H9 (cell line): ENCODE results near the gene APLP2. TPM values are rescaled to one million over a fixed set of nuclear protein-coding genes. Genes with fewer than 3 reads are reported as not detected.

Experiments used
- DNase-seq: peaks from one replicate; pipeline ENCODE4 v3.0.0-alpha.2; 2017
- H2AFZ ChIP-seq: one replicate; pipeline ENCODE4 v1.6.1; 2013; ENCODE audit warnings: mild to moderate bottlenecking, low read length, control low read depth, moderate library complexity
- H2AK5ac ChIP-seq: 2 replicates; pipeline ENCODE4 v1.6.1; 2013; ENCODE audit warnings: low read length, control low read depth, mixed read lengths; ENCODE audit not compliant: insufficient read length
- H2BK120ac ChIP-seq: one replicate; pipeline ENCODE4 v1.6.1; 2013; ENCODE audit warnings: low read depth, mild to moderate bottlenecking, low read length, control low read depth, inconsistent platforms; ENCODE audit not compliant: poor library complexity, severe bottlenecking
- H2BK12ac ChIP-seq: 2 replicates; pipeline ENCODE4 v1.6.1; 2013; ENCODE audit warnings: low read length, control low read depth, mixed read lengths, low read depth; ENCODE audit not compliant: insufficient read length
- H2BK15ac ChIP-seq: 2 replicates; pipeline ENCODE4 v1.6.1; 2013; ENCODE audit warnings: low read depth, low read length, control low read depth
- H2BK20ac ChIP-seq: one replicate; pipeline ENCODE4 v1.6.1; 2013; ENCODE audit warnings: low read depth, mild to moderate bottlenecking, low read length, control low read depth, inconsistent platforms; ENCODE audit not compliant: poor library complexity, severe bottlenecking
- H2BK5ac ChIP-seq: 2 replicates; pipeline ENCODE4 v1.6.1; 2013; ENCODE audit warnings: low read length, control low read depth, mixed read lengths; ENCODE audit not compliant: insufficient read length
- H3K14ac ChIP-seq: 2 replicates; pipeline ENCODE4 v1.6.1; 2013; ENCODE audit warnings: low read length, control low read depth; ENCODE audit not compliant: insufficient read depth
- H3K18ac ChIP-seq: 2 replicates; pipeline ENCODE4 v1.6.1; 2013; ENCODE audit warnings: low read depth, mild to moderate bottlenecking, mixed read lengths, low read length, control low read depth; ENCODE audit not compliant: insufficient read length
- H3K23ac ChIP-seq: 2 replicates; pipeline ENCODE4 v1.6.1; 2013; ENCODE audit warnings: low read length, control low read depth, mixed read lengths, low read depth; ENCODE audit not compliant: insufficient read length
- H3K23me2 ChIP-seq: 2 replicates; pipeline ENCODE4 v1.6.1; 2013; ENCODE audit warnings: low read depth, mild to moderate bottlenecking, mixed read lengths, low read length, control low read depth; ENCODE audit not compliant: insufficient read length, poor library complexity, severe bottlenecking
- H3K27ac ChIP-seq: 2 replicates; pipeline ENCODE4 v1.5.1; 2013; ENCODE audit warnings: low read length, control low read depth, mixed read lengths, low read depth; ENCODE audit not compliant: insufficient read length
- H3K27me3 ChIP-seq: 2 replicates; pipeline ENCODE4 v1.6.1; 2013; ENCODE audit warnings: low read length, control low read depth, inconsistent platforms; ENCODE audit not compliant: insufficient read depth
- H3K4ac ChIP-seq: 2 replicates; pipeline ENCODE4 v1.6.1; 2013; ENCODE audit warnings: low read depth, mild to moderate bottlenecking, control low read depth, inconsistent platforms, low read length, moderate library complexity
- H3K4me1 ChIP-seq: 2 replicates; pipeline ENCODE4 v1.6.1; 2013; ENCODE audit warnings: low read length, control low read depth, inconsistent platforms; ENCODE audit not compliant: insufficient read depth
- H3K4me2 ChIP-seq: 2 replicates; pipeline ENCODE4 v1.6.1; 2013; ENCODE audit warnings: low read length, control low read depth, mixed read lengths; ENCODE audit not compliant: insufficient read length, insufficient read depth
- H3K56ac ChIP-seq: 2 replicates; pipeline ENCODE4 v1.6.1; 2013; ENCODE audit warnings: low read depth, mild to moderate bottlenecking, mixed read lengths, low read length, control low read depth; ENCODE audit not compliant: insufficient read length
- H3K79me1 ChIP-seq: 2 replicates; pipeline ENCODE4 v1.6.1; 2013; ENCODE audit warnings: low read depth, mild to moderate bottlenecking, moderate library complexity, low read length, control low read depth, inconsistent platforms; ENCODE audit not compliant: insufficient read depth, poor library complexity, severe bottlenecking
- H3K79me2 ChIP-seq: 2 replicates; pipeline ENCODE4 v1.6.1; 2013; ENCODE audit warnings: low read length, control low read depth, inconsistent platforms; ENCODE audit not compliant: insufficient read depth
- H3K9ac ChIP-seq: 2 replicates; pipeline ENCODE4 v1.6.1; 2013; ENCODE audit warnings: low read length, control low read depth, mixed read lengths; ENCODE audit not compliant: insufficient read length; ENCODE audit errors: extremely low read depth
- H3K9me3 ChIP-seq: one replicate; pipeline ENCODE4 v1.6.1; 2013; ENCODE audit warnings: low read depth, low read length, inconsistent platforms; ENCODE audit not compliant: control insufficient read depth
- H3T11ph ChIP-seq: one replicate; pipeline ENCODE4 v1.6.1; 2013; ENCODE audit warnings: mild to moderate bottlenecking, low read length, control low read depth, inconsistent platforms
- H4K20me1 ChIP-seq: one replicate; pipeline ENCODE4 v1.6.1; 2013; ENCODE audit not compliant: control insufficient read depth, insufficient read length, insufficient read depth
- H4K5ac ChIP-seq: 2 replicates; pipeline ENCODE4 v1.6.1; 2013; ENCODE audit warnings: low read depth, mild to moderate bottlenecking, mixed read lengths, low read length, control low read depth; ENCODE audit not compliant: insufficient read length
- H4K8ac ChIP-seq: replicated peaks from 2 replicates; pipeline ENCODE4 v1.6.1; 2013; ENCODE audit warnings: low read length, control low read depth, mixed read lengths, low read depth; ENCODE audit not compliant: insufficient read length
- H4K91ac ChIP-seq: 2 replicates; pipeline ENCODE4 v1.6.1; 2013; ENCODE audit warnings: low read depth, mild to moderate bottlenecking, moderate library complexity, mixed read lengths, low read length, control low read depth; ENCODE audit not compliant: insufficient read length
- H3K27ac Mint-ChIP-seq, 3 experiments: 2 replicates in 2 of 3; 3 replicates in 1 of 3; pipeline ENCODE4 v1.8.0; 2020 to 2021; ENCODE audit warnings: mixed read lengths in 3 of 3, mild to moderate bottlenecking in 1 of 3, moderate library complexity in 1 of 3
- H3K27me3 Mint-ChIP-seq: 2 replicates; pipeline ENCODE4 v1.8.0; 2021; ENCODE audit warnings: low read depth, mild to moderate bottlenecking, moderate library complexity, mixed read lengths
- H3K36me3 Mint-ChIP-seq, 3 experiments: 2 replicates in 2 of 3; 3 replicates in 1 of 3; pipeline ENCODE4 v1.8.0; 2020 to 2021; ENCODE audit warnings: low read depth in 3 of 3, mixed read lengths in 3 of 3; ENCODE audit not compliant: insufficient read depth in 1 of 3
- H3K4me1 Mint-ChIP-seq, 2 experiments: 2 replicates each; pipeline ENCODE4 v1.8.0; 2020; ENCODE audit warnings: mixed read lengths in 2 of 2
- H3K4me3 Mint-ChIP-seq, 2 experiments: 2 replicates in 1 of 2; 3 replicates in 1 of 2; pipeline ENCODE4 v1.8.0; 2020 to 2021; ENCODE audit warnings: mild to moderate bottlenecking in 2 of 2, mixed read lengths in 2 of 2, moderate library complexity in 1 of 2
- H3K9me3 Mint-ChIP-seq, 2 experiments: 2 replicates in 1 of 2; 3 replicates in 1 of 2; pipeline ENCODE4 v1.8.0; 2020; ENCODE audit warnings: mild to moderate bottlenecking in 2 of 2, mixed read lengths in 2 of 2, moderate library complexity in 1 of 2
- whole genome bisulfite sequencing: extraction: QIAGEN DNeasy Blood & Tissue Kit; methylation state at CpG from one replicate; pipeline ENCODE4 v1.1.7; 2013; ENCODE audit warnings: missing lambda C conversion rate, low lambda C conversion rate, mixed read lengths; ENCODE audit not compliant: insufficient read length; ENCODE audit errors: extremely low coverage; 5-methylcytosine and 5-hydroxymethylcytosine counted together
- total RNA-seq: library from RNA; stranded (reverse); gene quantifications from 2 replicates; pipeline ENCODE4 v1.2.1, GENCODE V29; 2021
- TF ChIP-seq, protein P1 (sequence below): fragments of 200-600 bp; sonication (generic); conservative IDR thresholded peaks from 3 replicates; pipeline ENCODE4 v1.8.0; 2021; ENCODE audit warnings: antibody characterized with exemption, mild to moderate bottlenecking

The APLP2 gene
- total RNA-seq, 1 experiment from 2014 or later = 328 TPM

DNA sequence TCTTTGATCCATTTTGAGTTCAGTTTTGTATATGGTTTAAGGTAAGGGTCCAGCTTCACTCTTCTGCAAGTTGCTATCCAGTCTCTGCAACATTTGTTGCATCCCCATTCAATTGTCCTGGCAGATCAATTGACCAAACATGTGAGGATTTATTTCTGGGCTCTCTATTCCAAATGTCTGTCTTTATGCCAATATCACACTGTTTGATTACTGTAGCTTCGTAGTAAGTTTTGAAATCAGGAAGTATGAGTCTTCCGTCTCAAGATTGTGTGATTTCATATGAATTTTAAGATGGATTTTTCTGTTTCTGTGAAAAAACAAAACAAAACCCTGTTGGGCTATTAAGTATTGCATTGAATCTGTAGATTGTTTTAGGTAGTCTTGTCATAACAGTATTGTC, 17.0 kb downstream of the APLP2 start:
- H3K27ac Mint-ChIP-seq = peak overlapping the region in 1 of 3 experiments; percentile 66; a peak in 2 of 7 replicates
- Histone ChIP-seq H3K18ac (no peak overlapping the region), H3K79me2 (peaks cover 14% of the 10 kb centered on the region; the same call in 1 of the 2 replicates), H3K9ac (no peak overlapping the region), H3K4ac (no peak overlapping the region), H3K9me3 (no peaks in the 10 kb centered on the region), H3K27me3 (no peaks in the 10 kb centered on the region), H4K8ac (no peak overlapping the region), H3K23me2 (no peaks in the 10 kb centered on the region), H2BK15ac (no peak overlapping the region), H4K91ac (no peak overlapping the region), H4K5ac (no peak overlapping the region), H3K56ac (no peak overlapping the region), H4K20me1 (no peaks in the 10 kb centered on the region), H3K79me1 (peaks cover 3% of the 10 kb centered on the region), H2BK12ac (no peak overlapping the region), H2AFZ (no peak overlapping the region), H2BK120ac (no peak overlapping the region), H2BK20ac (no peak overlapping the region), H3K14ac (no peak overlapping the region), H3T11ph (no peak overlapping the region), H2AK5ac (no peak overlapping the region), H3K23ac (no peak overlapping the region), H3K4me2 (no peak overlapping the region), H3K27ac (no peak overlapping the region), H2BK5ac (no peak overlapping the region), H3K4me1 (peaks cover 2% of the 10 kb centered on the region; the same call in 1 of the 2 replicates)
- peaks cover 42 to 43% of the 10 kb centered on the region in 2 experiments for H3K4me1 Mint-ChIP-seq
- H3K9me3 Mint-ChIP-seq = peaks cover 7 to 8% of the 10 kb centered on the region in 2 experiments
- no peak overlapping the region for H3K4me3 Mint-ChIP-seq
- no peak for DNase-seq
- TF ChIP-seq, protein P1, sequence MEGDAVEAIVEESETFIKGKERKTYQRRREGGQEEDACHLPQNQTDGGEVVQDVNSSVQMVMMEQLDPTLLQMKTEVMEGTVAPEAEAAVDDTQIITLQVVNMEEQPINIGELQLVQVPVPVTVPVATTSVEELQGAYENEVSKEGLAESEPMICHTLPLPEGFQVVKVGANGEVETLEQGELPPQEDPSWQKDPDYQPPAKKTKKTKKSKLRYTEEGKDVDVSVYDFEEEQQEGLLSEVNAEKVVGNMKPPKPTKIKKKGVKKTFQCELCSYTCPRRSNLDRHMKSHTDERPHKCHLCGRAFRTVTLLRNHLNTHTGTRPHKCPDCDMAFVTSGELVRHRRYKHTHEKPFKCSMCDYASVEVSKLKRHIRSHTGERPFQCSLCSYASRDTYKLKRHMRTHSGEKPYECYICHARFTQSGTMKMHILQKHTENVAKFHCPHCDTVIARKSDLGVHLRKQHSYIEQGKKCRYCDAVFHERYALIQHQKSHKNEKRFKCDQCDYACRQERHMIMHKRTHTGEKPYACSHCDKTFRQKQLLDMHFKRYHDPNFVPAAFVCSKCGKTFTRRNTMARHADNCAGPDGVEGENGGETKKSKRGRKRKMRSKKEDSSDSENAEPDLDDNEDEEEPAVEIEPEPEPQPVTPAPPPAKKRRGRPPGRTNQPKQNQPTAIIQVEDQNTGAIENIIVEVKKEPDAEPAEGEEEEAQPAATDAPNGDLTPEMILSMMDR = no peak
- peaks cover 20 to 34% (median 24%) of the 10 kb centered on the region in 3 experiments for H3K36me3 Mint-ChIP-seq
- WGBS = no CpG with 5 or more reads among the region's 2 CpGs
- H3K27me3 Mint-ChIP-seq = no peaks in the 10 kb centered on the region
